ENCODE data around the gene IRF2BP2. TPM values are rescaled to one million over a fixed set of nuclear protein-coding genes. Genes with fewer than 3 reads are reported as not detected.

IRF2BP2 gene
- total RNA-seq, 2 donors from 2014 or later: 238 to 283 TPM

DNA sequence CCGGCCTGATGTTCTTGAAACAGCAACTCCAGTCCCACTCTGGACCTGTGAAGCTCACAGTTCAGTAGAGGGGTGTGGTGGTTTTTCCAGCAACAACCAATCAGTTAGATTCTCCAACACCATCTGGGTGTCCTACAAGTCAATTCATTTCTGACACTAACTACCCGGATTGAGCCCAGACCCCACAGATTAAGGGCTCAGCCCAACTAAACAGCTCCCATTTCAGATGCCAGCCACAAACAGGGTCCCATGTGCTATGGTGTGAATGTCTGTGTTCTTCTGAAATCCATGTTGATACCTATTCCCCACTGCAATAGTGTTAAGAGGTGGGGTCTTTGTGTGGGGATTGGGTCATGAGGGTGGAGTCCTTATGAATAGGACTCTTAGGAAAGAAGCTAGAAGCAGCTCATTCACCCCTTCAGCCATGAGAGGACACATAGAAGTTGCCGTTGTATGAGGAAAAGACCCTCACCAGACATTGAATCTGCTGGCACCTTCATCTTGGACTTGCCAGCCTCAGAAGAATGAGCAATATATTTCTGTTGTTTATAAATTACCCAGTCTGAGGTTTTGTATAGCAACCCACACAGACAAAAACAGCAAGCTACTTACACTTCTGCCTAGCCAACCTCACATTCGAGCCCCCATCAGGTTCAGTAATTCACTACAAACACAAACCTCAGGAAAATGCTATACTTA lies 53.6 kb downstream of the IRF2BP2 start:
- Mint-ChIP-seq H3K27me3 (ENCODE audit: low read depth) (no peaks in the 10 kb centered on the region), H3K4me3 (no peak overlapping the region), H3K4me1 (ENCODE audit: low read depth) (no peaks in the 10 kb centered on the region), H3K9me3 (no peaks in the 10 kb centered on the region), H3K27ac (no peak overlapping the region), H3K36me3 (ENCODE audit: insufficient read depth in 2 of 2) (no peaks in the 10 kb centered on the region)
- ATAC-seq (replicated peaks in 1 of 2): no peak
- no peak for DNase-seq

DNA sequence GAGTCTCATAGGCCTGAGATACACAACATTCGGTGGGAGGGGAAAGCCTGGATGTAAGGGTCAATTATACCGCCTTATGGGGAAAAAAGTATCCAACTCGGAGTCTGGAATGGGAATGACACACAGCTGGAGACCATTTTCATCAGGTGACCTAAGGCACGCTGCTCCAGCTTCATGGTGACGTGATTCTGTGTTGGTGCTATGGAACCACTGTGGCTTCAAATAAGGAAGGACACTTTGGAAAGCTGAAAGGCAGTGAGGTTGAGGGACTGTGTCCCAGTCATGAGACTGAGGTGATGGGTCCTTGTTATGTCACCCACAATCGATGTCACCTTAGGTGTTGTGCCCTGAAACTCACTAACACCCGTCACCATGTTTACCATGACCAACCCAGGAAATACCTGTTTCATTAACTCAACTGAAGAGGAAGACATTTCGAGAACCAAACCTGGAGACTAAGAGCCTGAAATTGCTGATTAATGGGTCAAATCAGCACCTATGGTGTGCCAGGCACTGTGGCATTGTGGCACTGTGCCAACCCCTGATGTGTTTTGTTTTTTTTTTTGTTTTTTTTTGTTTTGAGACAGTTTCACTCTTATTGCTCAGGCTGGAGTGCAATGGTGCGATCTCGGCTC lies 54.5 kb downstream of the IRF2BP2 start:
- Mint-ChIP-seq H3K9me3 (no peaks in the 10 kb centered on the region), H3K4me1 (ENCODE audit: low read depth) (no peaks in the 10 kb centered on the region), H3K36me3 (ENCODE audit: insufficient read depth in 2 of 2) (no peaks in the 10 kb centered on the region)

DNA sequence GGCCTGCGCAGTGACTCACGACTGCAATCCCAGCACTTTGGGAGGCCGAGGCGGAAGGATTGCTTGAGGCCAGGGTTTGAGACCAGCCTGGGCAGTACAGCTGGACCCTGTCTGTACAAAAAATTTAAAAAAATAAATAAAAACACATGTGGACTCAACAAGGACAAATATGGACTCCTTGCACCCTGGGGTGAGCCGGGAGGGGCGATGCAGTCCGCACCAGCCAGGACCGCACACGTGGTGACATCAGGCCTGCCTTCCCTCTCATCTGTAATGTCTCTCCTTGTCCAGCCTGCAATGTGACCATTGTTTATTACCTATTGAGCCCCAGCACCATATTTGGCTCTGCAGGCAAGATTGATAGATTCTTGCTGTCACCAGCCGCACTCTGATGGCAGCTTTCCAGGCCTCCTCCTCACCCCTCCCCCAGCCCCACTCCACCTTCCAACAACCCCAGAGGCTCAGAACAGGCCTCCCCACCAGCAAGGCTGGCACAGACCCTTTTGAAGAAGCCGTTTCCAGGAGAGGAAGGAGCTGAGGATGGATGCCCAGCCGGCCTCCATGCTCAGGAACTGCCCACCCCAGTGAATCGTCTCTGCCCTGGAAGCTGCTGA lies 55.2 kb downstream of the IRF2BP2 start:
- no peak for DNase-seq
- Mint-ChIP-seq H3K9me3 (no peaks in the 10 kb centered on the region), H3K4me3 (no peak overlapping the region), H3K27ac (no peak overlapping the region), H3K4me1 (ENCODE audit: low read depth) (no peaks in the 10 kb centered on the region), H3K27me3 (ENCODE audit: low read depth) (no peaks in the 10 kb centered on the region), H3K36me3 (ENCODE audit: insufficient read depth in 2 of 2) (no peaks in the 10 kb centered on the region)
- ATAC-seq (replicated peaks in 1 of 2): no peak

More for the DNA sequence above, 54.5 kb downstream of the IRF2BP2 start:
- ATAC-seq (replicated peaks in 1 of 2): no peak
- Mint-ChIP-seq H3K27me3 (ENCODE audit: low read depth) (no peaks in the 10 kb centered on the region), H3K27ac (no peak overlapping the region), H3K4me3 (no peak overlapping the region)
- no peak for DNase-seq

Other genes starting within 250 kb of the IRF2BP2 start
- gene COA6, start 236.7 kb downstream of the IRF2BP2 start, total RNA-seq: 10 to 100 TPM; 55.3 to 58.2 TPM
- gene TARBP1, start 131.0 kb downstream of the IRF2BP2 start, total RNA-seq: 10 to 100 TPM; 49.6 to 63.0 TPM